Stomach (tissue), 4 donors: ENCODE results near the gene GPR27.

Source experiments
- CTCF ChIP-seq, 7 experiments: fragments of 450-650 bp in 4 of 7; fragments of 200-600 bp in 3 of 7; sonication (generic) in 3 of 7; IDR thresholded peaks; one replicate each; pipeline ENCODE4 v1.5.1; 2016 to 2019; ENCODE audit warnings: antibody characterized with exemption in 7 of 7, control low read depth in 2 of 7, mild to moderate bottlenecking in 1 of 7
- EP300 ChIP-seq: sonication (generic); formaldehyde crosslinking; IDR thresholded peaks from one replicate; pipeline ENCODE4 v1.6.1; 2017; ENCODE audit warnings: antibody characterized with exemption
- POLR2A ChIP-seq, 4 donors: fragments of 450-650 bp; IDR thresholded peaks; one replicate each; pipeline ENCODE4 v1.6.1; 2016; ENCODE audit warnings: antibody characterized with exemption in 4 of 4, control low read depth in 2 of 4, mild to moderate bottlenecking in 1 of 4, moderate library complexity in 1 of 4
- POLR2AphosphoS5 ChIP-seq, 3 donors: sonication (generic); formaldehyde crosslinking; IDR thresholded peaks; one replicate each; pipeline ENCODE4 v1.6.1; 2016; ENCODE audit warnings: antibody characterized with exemption in 3 of 3

- TF ChIP-seq CTCF (IDR thresholded peaks at IDR 0.05) = no peak
- TF ChIP-seq POLR2A (IDR thresholded peaks at IDR 0.05) = no peak
- TF ChIP-seq POLR2AphosphoS5 (IDR thresholded peaks at IDR 0.05) = no peak
- TF ChIP-seq EP300 = no peak
These were observed 31.0 kb upstream of the GPR27 start for GRCh38 chr3:71722693-71723092.
